Activated CD4-positive, alpha-beta T cell treated with anti-CD3 and anti-CD28 coated beads, Interleukin-2, amount 10 ng/mL, durations not matched to agents 7 days and 5 days (primary cell): Measurements from ENCODE around the gene GBP1. TPM values are rescaled to one million over a fixed set of nuclear protein-coding genes. Genes with fewer than 3 reads are reported as not detected.

ENCODE experiments used
- CTCF ChIA-PET: fragments of 350-600 bp; sonication (Branson Sonifier 250); formaldehyde crosslinking; loops from one replicate; lab custom pipeline; 2021; ENCODE audit warnings: antibody characterized with exemption; lab: Charles Lee
- POLR2A ChIA-PET: fragments of 350-600 bp; sonication (Branson Sonifier 250); formaldehyde crosslinking; loops from one replicate; lab custom pipeline; 2021; ENCODE audit warnings: antibody characterized with exemption; lab: Charles Lee
- DNase-seq: peaks from one replicate; pipeline ENCODE4 v3.0.0-alpha.2; 2020
- H3K27ac Mint-ChIP-seq: one replicate; pipeline ENCODE4 v1.8.0; 2021; ENCODE audit warnings: mild to moderate bottlenecking, moderate library complexity, mixed read lengths
- H3K27me3 Mint-ChIP-seq: one replicate; pipeline ENCODE4 v1.8.0; 2021; ENCODE audit warnings: mixed read lengths
- H3K36me3 Mint-ChIP-seq: one replicate; pipeline ENCODE4 v1.8.0; 2021; ENCODE audit warnings: low read depth, mixed read lengths
- H3K4me1 Mint-ChIP-seq: one replicate; pipeline ENCODE4 v1.8.0; 2021; ENCODE audit warnings: mixed read lengths
- H3K4me3 Mint-ChIP-seq: one replicate; pipeline ENCODE4 v1.8.0; 2021; ENCODE audit warnings: mild to moderate bottlenecking, moderate library complexity, mixed read lengths
- H3K9me3 Mint-ChIP-seq: one replicate; pipeline ENCODE4 v1.8.0; 2021; ENCODE audit warnings: mixed read lengths
- total RNA-seq, 2 experiments: library from RNA; stranded (reverse); gene quantifications; one replicate each; pipeline ENCODE4 v1.2.3, GENCODE V29; 2021

The GBP1 gene, protein sequence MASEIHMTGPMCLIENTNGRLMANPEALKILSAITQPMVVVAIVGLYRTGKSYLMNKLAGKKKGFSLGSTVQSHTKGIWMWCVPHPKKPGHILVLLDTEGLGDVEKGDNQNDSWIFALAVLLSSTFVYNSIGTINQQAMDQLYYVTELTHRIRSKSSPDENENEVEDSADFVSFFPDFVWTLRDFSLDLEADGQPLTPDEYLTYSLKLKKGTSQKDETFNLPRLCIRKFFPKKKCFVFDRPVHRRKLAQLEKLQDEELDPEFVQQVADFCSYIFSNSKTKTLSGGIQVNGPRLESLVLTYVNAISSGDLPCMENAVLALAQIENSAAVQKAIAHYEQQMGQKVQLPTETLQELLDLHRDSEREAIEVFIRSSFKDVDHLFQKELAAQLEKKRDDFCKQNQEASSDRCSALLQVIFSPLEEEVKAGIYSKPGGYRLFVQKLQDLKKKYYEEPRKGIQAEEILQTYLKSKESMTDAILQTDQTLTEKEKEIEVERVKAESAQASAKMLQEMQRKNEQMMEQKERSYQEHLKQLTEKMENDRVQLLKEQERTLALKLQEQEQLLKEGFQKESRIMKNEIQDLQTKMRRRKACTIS
- 100 to 1,000 TPM; 272 to 292 TPM for total RNA-seq

DNA sequence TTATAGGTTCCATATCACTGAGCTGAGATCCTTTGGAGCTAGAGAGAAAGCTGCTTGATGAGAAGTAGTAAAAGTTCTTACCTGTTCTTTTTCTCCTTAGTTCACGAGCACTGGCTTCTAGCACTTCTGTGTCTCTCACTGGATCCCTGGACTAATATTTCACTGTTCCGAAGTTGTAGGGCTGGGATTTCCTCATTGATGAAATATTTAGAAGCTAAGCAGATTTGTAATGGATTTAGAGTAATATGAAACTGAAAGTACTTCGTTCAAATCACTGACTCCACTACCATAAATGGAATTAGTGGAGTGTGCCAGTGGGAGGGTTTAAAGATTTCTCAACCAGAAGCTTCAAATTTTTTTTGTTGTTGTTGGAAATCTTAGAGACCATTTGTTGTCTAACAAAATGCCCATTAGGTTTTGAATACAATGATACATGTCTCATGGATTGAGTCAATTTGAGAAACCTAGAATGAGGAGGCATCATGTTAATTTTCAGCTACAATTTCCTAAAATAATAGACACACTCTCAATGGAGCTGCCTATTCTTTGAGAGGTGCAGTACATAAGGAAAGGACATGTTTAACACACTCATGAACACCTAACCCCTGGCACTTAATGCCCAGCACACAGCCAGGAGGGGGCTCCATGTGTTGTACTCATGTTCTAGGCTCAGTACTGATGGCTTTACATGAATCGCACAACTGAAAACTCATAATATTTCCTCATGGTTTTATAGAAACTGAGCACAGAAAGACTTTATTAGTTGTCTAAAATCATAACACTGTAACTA lies at the start of gene GBP1:
TSS of gene GBP1 (minus strand) at position 130 of the 790 bp plus-strand sequence. CDS start 1,974 bp downstream, outside the sequence.
- Mint-ChIP-seq H3K36me3 (peaks cover 47% of the 10 kb centered on the region), H3K27ac (peak within 1 kb of the TSS; percentile 94), H3K27me3 (no peaks in the 10 kb centered on the region), H3K4me3 (peak within 1 kb of the TSS; percentile 99), H3K9me3 (peaks cover 5% of the 10 kb centered on the region), H3K4me1 (peaks cover 60% of the 10 kb centered on the region)
- peak; percentile 52 for DNase-seq
- ChIA-PET POLR2A (interaction anchor here (0.6 to 1.4 kb wide), 2 partner anchors 245 to 566 kb away, joined by 6 to 12 read pairs; no protein-coding TSS in a partner anchor), CTCF (interaction anchor here (0.6 to 1.5 kb wide), 10 partner anchors 9 to 117 kb away, joined by 3 to 6 read pairs (median 4); no protein-coding TSS in a partner anchor)

DNA sequence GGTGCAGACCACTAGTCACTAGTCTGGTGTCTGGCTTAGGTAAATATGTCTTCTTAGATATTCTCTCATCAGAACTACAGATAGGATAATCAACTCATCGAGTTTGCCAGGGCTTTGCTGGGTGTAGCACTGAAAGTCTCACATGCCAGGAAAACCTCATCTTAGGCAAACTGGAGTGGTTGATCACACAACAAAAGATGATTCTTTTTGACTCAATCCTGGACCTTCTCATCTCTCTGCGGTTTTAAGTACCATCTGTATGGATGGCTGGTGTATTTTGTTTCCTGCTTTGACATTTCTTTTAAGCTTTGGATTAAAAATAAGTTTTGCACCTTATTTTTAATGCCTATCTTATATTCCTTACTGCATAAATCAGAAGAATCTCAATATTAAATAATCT lies 49.7 kb upstream of the GBP1 start:
- peaks cover 57% of the 10 kb centered on the region for H3K36me3 Mint-ChIP-seq
- no peaks in the 10 kb centered on the region for H3K27me3 Mint-ChIP-seq
- POLR2A ChIA-PET = no interaction called here
- no peak overlapping the region for H3K4me3 Mint-ChIP-seq
- no peak for DNase-seq
- peaks cover 26% of the 10 kb centered on the region for H3K4me1 Mint-ChIP-seq
- CTCF ChIA-PET = no interaction called here
- H3K9me3 Mint-ChIP-seq = peaks cover 4% of the 10 kb centered on the region
- H3K27ac Mint-ChIP-seq = no peak overlapping the region

GRCh38 chr1:89112871-89113613 lies 48.0 kb upstream of the GBP1 start:
- H3K4me1 Mint-ChIP-seq = peaks cover 26% of the 10 kb centered on the region
- peaks cover 4% of the 10 kb centered on the region for H3K9me3 Mint-ChIP-seq
- POLR2A ChIA-PET = no interaction called here
- H3K36me3 Mint-ChIP-seq = peaks cover 73% of the 10 kb centered on the region
- CTCF ChIA-PET = interaction anchor here (1.9 kb wide), 1 partner anchor 12 kb away, joined by 7 read pairs; no protein-coding TSS in a partner anchor
- H3K4me3 Mint-ChIP-seq = no peak overlapping the region
- no peaks in the 10 kb centered on the region for H3K27me3 Mint-ChIP-seq
- H3K27ac Mint-ChIP-seq = no peak overlapping the region
- no peak for DNase-seq

GRCh38 chr1:89104687-89105086 lies 39.7 kb upstream of the GBP1 start:
- Mint-ChIP-seq H3K27ac (no peak overlapping the region), H3K36me3 (peaks cover 67% of the 10 kb centered on the region), H3K27me3 (no peaks in the 10 kb centered on the region), H3K4me1 (peaks cover 4% of the 10 kb centered on the region), H3K4me3 (no peak overlapping the region), H3K9me3 (peaks cover 10% of the 10 kb centered on the region)
- no peak for DNase-seq
- POLR2A ChIA-PET = no interaction called here
- CTCF ChIA-PET = no interaction called here

- H3K4me3 Mint-ChIP-seq = no peak overlapping the region
- H3K4me1 Mint-ChIP-seq = peaks cover 4% of the 10 kb centered on the region
- POLR2A ChIA-PET = interaction anchor here (0.7 kb wide), 1 partner anchor 23 kb away, joined by 3 read pairs; no protein-coding TSS in a partner anchor
- CTCF ChIA-PET = no interaction called here
- H3K27me3 Mint-ChIP-seq = no peaks in the 10 kb centered on the region
- H3K9me3 Mint-ChIP-seq = peaks cover 10% of the 10 kb centered on the region
- DNase-seq = no peak
- H3K36me3 Mint-ChIP-seq = peaks cover 61% of the 10 kb centered on the region
- no peak overlapping the region for H3K27ac Mint-ChIP-seq
Measured at GRCh38 chr1:89104147-89104546, 39.1 kb upstream of the GBP1 start.

DNA sequence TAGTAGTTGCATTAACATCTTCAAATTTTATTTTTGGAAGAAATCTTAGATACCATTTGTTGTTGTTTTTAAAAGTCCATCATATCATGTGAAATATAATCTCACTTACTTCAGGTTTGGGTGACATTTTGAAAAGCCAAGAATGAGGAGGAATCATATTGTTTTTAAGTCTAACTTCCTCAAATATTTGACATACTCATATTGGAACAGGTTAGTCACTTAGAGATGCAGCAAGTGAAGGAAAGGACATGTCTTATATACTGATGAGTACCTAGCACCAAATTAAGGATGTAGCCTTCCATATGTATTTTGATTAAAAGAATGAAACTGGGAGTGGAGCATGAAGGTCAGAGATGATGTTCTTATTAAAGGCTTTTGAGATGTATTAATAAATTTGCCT lies 37.0 kb upstream of the GBP1 start:
- H3K27ac Mint-ChIP-seq = no peak overlapping the region
- peaks cover 13% of the 10 kb centered on the region for H3K9me3 Mint-ChIP-seq
- ChIA-PET CTCF (interaction anchor here (2.2 kb wide), 1 partner anchor 10 kb away, joined by 7 read pairs; no protein-coding TSS in a partner anchor), POLR2A (no interaction called here)
- H3K27me3 Mint-ChIP-seq = no peaks in the 10 kb centered on the region
- peaks cover 42% of the 10 kb centered on the region for H3K36me3 Mint-ChIP-seq
- H3K4me1 Mint-ChIP-seq = peaks cover 4% of the 10 kb centered on the region
- no peak overlapping the region for H3K4me3 Mint-ChIP-seq
- no peak for DNase-seq

GRCh38 chr1:89100412-89100811 lies 35.4 kb upstream of the GBP1 start:
- Mint-ChIP-seq H3K4me1 (peaks cover 4% of the 10 kb centered on the region), H3K27me3 (no peaks in the 10 kb centered on the region), H3K9me3 (peaks cover 20% of the 10 kb centered on the region), H3K36me3 (peaks cover 32% of the 10 kb centered on the region), H3K4me3 (no peak overlapping the region), H3K27ac (no peak overlapping the region)
- DNase-seq = no peak
- POLR2A ChIA-PET = no interaction called here
- CTCF ChIA-PET = interaction anchor here (0.8 to 3.4 kb wide), 4 partner anchors 12 to 52 kb away, joined by 4 to 12 read pairs (median 6); no protein-coding TSS in a partner anchor

DNA sequence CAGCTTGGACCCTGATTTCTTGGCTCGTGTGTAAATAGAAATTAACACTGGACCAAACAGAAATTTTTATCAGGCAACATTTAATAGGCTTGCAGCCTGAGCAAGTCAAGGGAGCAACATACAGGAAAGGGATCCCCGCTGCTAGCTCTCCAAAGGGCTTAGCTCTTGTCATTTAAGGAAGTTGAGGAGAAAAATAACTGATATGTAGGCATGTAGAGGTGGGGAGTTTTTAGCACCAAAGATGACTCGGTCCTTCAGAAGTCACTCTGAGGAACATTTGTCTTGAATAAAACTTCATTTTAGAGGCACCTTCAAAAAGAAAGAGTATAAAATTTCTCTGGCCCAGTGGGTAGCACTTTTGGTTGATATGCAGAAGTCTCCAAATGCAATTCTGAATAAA lies 33.8 kb upstream of the GBP1 start:
- POLR2A ChIA-PET = no interaction called here
- CTCF ChIA-PET = interaction anchor here (1.3 to 3.4 kb wide), 2 partner anchors 13 to 352 kb away, joined by 3 to 12 read pairs; no protein-coding TSS in a partner anchor
- Mint-ChIP-seq H3K27me3 (no peaks in the 10 kb centered on the region), H3K27ac (no peak overlapping the region), H3K9me3 (peaks cover 22% of the 10 kb centered on the region), H3K36me3 (peaks cover 16% of the 10 kb centered on the region), H3K4me3 (no peak overlapping the region), H3K4me1 (no peaks in the 10 kb centered on the region)
- DNase-seq = no peak

DNA sequence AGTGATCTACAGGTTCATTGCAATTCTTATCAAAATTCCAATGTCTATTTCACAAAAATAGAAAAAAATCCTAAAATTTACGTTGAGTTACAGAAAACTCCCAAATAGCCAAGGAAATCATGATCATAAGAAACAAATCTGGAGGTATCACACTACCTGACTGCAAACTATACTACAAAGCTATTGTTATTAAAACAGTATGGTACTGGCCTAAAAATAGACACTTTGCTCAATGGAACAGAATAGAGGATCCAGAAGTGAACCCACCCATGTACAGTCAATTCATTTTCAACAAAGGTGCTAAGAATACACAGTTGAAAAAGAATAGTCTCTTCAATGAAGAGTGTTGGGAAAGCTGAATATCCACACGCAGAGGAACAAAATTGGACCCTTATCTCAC lies 30.7 kb upstream of the GBP1 start:
- Mint-ChIP-seq H3K9me3 (peaks cover 19% of the 10 kb centered on the region), H3K36me3 (peaks cover 8% of the 10 kb centered on the region), H3K27me3 (no peaks in the 10 kb centered on the region), H3K4me1 (no peaks in the 10 kb centered on the region), H3K27ac (no peak overlapping the region), H3K4me3 (no peak overlapping the region)
- ChIA-PET POLR2A (no interaction called here), CTCF (interaction anchor here (0.6 to 1.0 kb wide), 2 partner anchors 10 to 268 kb away, joined by 3 to 4 read pairs; no protein-coding TSS in a partner anchor)
- no peak for DNase-seq

DNA sequence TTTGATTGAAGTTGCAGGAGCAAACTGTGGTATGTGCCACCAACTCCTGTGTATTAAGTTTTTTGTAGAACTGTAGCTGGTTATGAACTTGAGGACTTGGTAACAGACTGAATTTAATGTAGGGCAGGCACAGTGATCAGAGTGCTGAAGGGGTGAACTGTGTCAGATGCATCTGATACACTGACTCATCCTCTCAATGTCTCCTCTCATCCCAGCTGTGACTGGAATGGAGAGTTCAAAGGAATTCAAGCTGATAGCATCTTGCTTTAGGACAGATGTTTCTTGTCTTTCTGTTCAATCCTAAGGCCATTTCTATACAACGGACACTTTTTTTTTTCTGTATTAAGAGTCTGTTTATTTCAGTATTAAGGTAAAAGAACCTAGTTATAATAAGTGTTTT lies 25.0 kb upstream of the GBP1 start:
- Mint-ChIP-seq H3K4me3 (no peak overlapping the region), H3K27ac (no peak overlapping the region), H3K36me3 (no peaks in the 10 kb centered on the region), H3K9me3 (peaks cover 4% of the 10 kb centered on the region), H3K27me3 (no peaks in the 10 kb centered on the region), H3K4me1 (no peaks in the 10 kb centered on the region)
- CTCF ChIA-PET = interaction anchor here (0.7 to 1.9 kb wide), 2 partner anchors 9 to 109 kb away, joined by 3 to 4 read pairs; partner anchors contain the start of gene GBP4
- DNase-seq = no peak
- POLR2A ChIA-PET = interaction anchor here (1.4 kb wide), 1 partner anchor 273 kb away, joined by 5 read pairs; no protein-coding TSS in a partner anchor

GRCh38 chr1:89088572-89088971 lies 23.6 kb upstream of the GBP1 start:
- H3K27ac Mint-ChIP-seq = no peak overlapping the region
- H3K27me3 Mint-ChIP-seq = no peaks in the 10 kb centered on the region
- H3K4me3 Mint-ChIP-seq = no peak overlapping the region
- ChIA-PET POLR2A (no interaction called here), CTCF (no interaction called here)
- no peaks in the 10 kb centered on the region for H3K36me3 Mint-ChIP-seq
- H3K9me3 Mint-ChIP-seq = no peaks in the 10 kb centered on the region
- H3K4me1 Mint-ChIP-seq = peaks cover 8% of the 10 kb centered on the region
- no peak for DNase-seq

- Mint-ChIP-seq H3K4me1 (peaks cover 8% of the 10 kb centered on the region), H3K27ac (no peak overlapping the region), H3K9me3 (no peaks in the 10 kb centered on the region), H3K36me3 (no peaks in the 10 kb centered on the region), H3K4me3 (no peak overlapping the region), H3K27me3 (no peaks in the 10 kb centered on the region)
- DNase-seq = no peak
- ChIA-PET POLR2A (no interaction called here), CTCF (interaction anchor here (0.6 to 0.7 kb wide), 2 partner anchors 18 to 364 kb away, joined by 3 read pairs; no protein-coding TSS in a partner anchor)
Measured at GRCh38 chr1:89087241-89087640, 22.2 kb upstream of the GBP1 start.
